Stomach (tissue), 4 donors: ENCODE data around the gene MALT1.

Source experiments
- EP300 ChIP-seq: sonication (generic); formaldehyde crosslinking; IDR thresholded peaks from one replicate; pipeline ENCODE4 v1.6.1; 2017; ENCODE audit warnings: antibody characterized with exemption
- POLR2A ChIP-seq, 4 donors: fragments of 450-650 bp; IDR thresholded peaks; one replicate each; pipeline ENCODE4 v1.6.1; 2016; ENCODE audit warnings: antibody characterized with exemption in 4 of 4, control low read depth in 2 of 4, mild to moderate bottlenecking in 1 of 4, moderate library complexity in 1 of 4

GRCh38 chr18:58758606-58759005, 87.3 kb downstream of the MALT1 start:
- no peak for TF ChIP-seq POLR2A (IDR thresholded peaks at IDR 0.05)
- TF ChIP-seq EP300, result no peak
